Neural cell (in vitro differentiated cells): ENCODE results near the gene PHF10. TPM values are rescaled to one million over a fixed set of nuclear protein-coding genes. Genes with fewer than 3 reads are reported as not detected.

Experiments used
- H2AFZ ChIP-seq: fragments of 200-600, 300-800 bp; sonication (generic), shearing (Covaris generic); 2 replicates; pipeline ENCODE4 v1.6.0; 2014; ENCODE audit warnings: low read depth, mild to moderate bottlenecking, antibody characterized with exemption, low read length, moderate library complexity
- H3F3A ChIP-seq: fragments of 200-600 bp; shearing (Covaris generic); 2 replicates; pipeline ENCODE4 v1.6.1; 2016; ENCODE audit warnings: mild to moderate bottlenecking, moderate library complexity, mixed read lengths, antibody characterized with exemption, low read length; ENCODE audit not compliant: insufficient read depth, poor library complexity, severe bottlenecking
- H3K27ac ChIP-seq: fragments of 200-600, 300-800 bp; sonication (generic), shearing (Covaris generic); 2 replicates; pipeline ENCODE4 v1.5.1; 2014; ENCODE audit warnings: mild to moderate bottlenecking, low read length, moderate library complexity
- H3K27me3 ChIP-seq: fragments of 300-800, 200-600 bp; sonication (generic), shearing (Covaris generic); 2 replicates; pipeline ENCODE4 v1.6.0; 2014; ENCODE audit warnings: mild to moderate bottlenecking, low read depth, low read length, moderate library complexity; ENCODE audit not compliant: insufficient read depth
- H3K36me3 ChIP-seq: fragments of 300-800, 200-600 bp; sonication (generic), shearing (Covaris generic); 2 replicates; pipeline ENCODE4 v1.5.1; 2014; ENCODE audit warnings: mild to moderate bottlenecking, antibody characterized with exemption, low read length, moderate library complexity; ENCODE audit not compliant: insufficient read depth
- H3K4me2 ChIP-seq: fragments of 300-800, 200-600 bp; sonication (generic), shearing (Covaris generic); 2 replicates; pipeline ENCODE4 v1.6.0; 2014; ENCODE audit warnings: mild to moderate bottlenecking, low read length
- H3K4me3 ChIP-seq: fragments of 300-800, 200-600 bp; sonication (generic), shearing (Covaris generic); 2 replicates; pipeline ENCODE4 v1.5.1; 2014; ENCODE audit warnings: mild to moderate bottlenecking, low read length, moderate library complexity
- H3K79me2 ChIP-seq: fragments of 200-600 bp; shearing (Covaris generic); replicated peaks from 2 replicates; pipeline ENCODE4 v1.6.0; 2014; ENCODE audit warnings: mild to moderate bottlenecking, low read length, moderate library complexity; ENCODE audit not compliant: insufficient read depth
- H3K9ac ChIP-seq: fragments of 300-800, 200-600 bp; sonication (generic), shearing (Covaris generic); 2 replicates; pipeline ENCODE4 v1.6.1; 2016; ENCODE audit warnings: mild to moderate bottlenecking, low read length, mixed read lengths
- H3K9me2 ChIP-seq: fragments of 200-600 bp; shearing (Covaris generic); 2 replicates; pipeline ENCODE4 v1.6.1; 2016; ENCODE audit warnings: mild to moderate bottlenecking, low read length, mixed read lengths; ENCODE audit not compliant: insufficient read depth
- H3K9me3 ChIP-seq: fragments of 200-600, 300-800 bp; sonication (generic), shearing (Covaris generic); 2 replicates; pipeline ENCODE4 v1.6.1; 2016; ENCODE audit warnings: mild to moderate bottlenecking, mixed run types, low read length, moderate library complexity, mixed read lengths
- H4K20me1 ChIP-seq: fragments of 200-600 bp; shearing (Covaris generic); 2 replicates; pipeline ENCODE4 v1.6.1; 2016; ENCODE audit warnings: mild to moderate bottlenecking, mixed run types; ENCODE audit not compliant: insufficient read depth
- EP300 ChIP-seq: fragments of 450-650 bp; conservative IDR thresholded peaks from 2 replicates; pipeline ENCODE4 v1.6.1; 2014; ENCODE audit warnings: antibody characterized with exemption, mild to moderate bottlenecking, moderate library complexity; ENCODE audit not compliant: poor library complexity, severe bottlenecking
- EZH2 ChIP-seq: fragments of 200-600, 300-800 bp; shearing (Covaris generic), sonication (generic); IDR thresholded peaks from 2 replicates; pipeline ENCODE4 v1.6.1; 2014; ENCODE audit warnings: antibody characterized with exemption, low read length, borderline replicate concordance, mild to moderate bottlenecking; ENCODE audit not compliant: insufficient read depth, poor library complexity, severe bottlenecking
- MXI1 ChIP-seq: fragments of 450-650 bp; conservative IDR thresholded peaks from 2 replicates; pipeline ENCODE4 v1.6.1; 2014; ENCODE audit warnings: antibody characterized with exemption, mild to moderate bottlenecking; ENCODE audit not compliant: poor library complexity, severe bottlenecking
- POLR2AphosphoS5 ChIP-seq: IDR thresholded peaks from 2 replicates; pipeline ENCODE4 v1.6.1; 2012
- RAD21 ChIP-seq: fragments of 450-650 bp; conservative IDR thresholded peaks from 2 replicates; pipeline ENCODE4 v1.6.1; 2014; ENCODE audit warnings: antibody characterized with exemption, mild to moderate bottlenecking, moderate library complexity
- SMC3 ChIP-seq: fragments of 450-650 bp; conservative IDR thresholded peaks from 2 replicates; pipeline ENCODE4 v1.6.1; 2014; ENCODE audit warnings: antibody characterized with exemption, mild to moderate bottlenecking, moderate library complexity; ENCODE audit not compliant: poor library complexity
- TAF1 ChIP-seq: IDR thresholded peaks from 2 replicates; pipeline ENCODE4 v1.6.1; 2012; ENCODE audit warnings: low read depth
- polyA plus RNA-seq: library from polyadenylated mRNA; depleted of rRNA; stranded (reverse); fragments of >200 nt; gene quantifications from 2 replicates; pipeline ENCODE4 v1.2.3, GENCODE V29; 2014
- TF ChIP-seq, protein P1 (sequence below): IDR thresholded peaks from 2 replicates; pipeline ENCODE4 v1.6.1; 2012; ENCODE audit warnings: borderline replicate concordance
- TF ChIP-seq, protein P2 (sequence below): fragments of 450-650 bp; IDR thresholded peaks from 2 replicates; pipeline ENCODE4 v1.5.1; 2014; ENCODE audit warnings: antibody characterized with exemption, mild to moderate bottlenecking, moderate library complexity; ENCODE audit not compliant: poor library complexity, severe bottlenecking

PHF10 gene
- polyA plus RNA-seq, 1 donor from 2014 or later, result 48.9 TPM

DNA sequence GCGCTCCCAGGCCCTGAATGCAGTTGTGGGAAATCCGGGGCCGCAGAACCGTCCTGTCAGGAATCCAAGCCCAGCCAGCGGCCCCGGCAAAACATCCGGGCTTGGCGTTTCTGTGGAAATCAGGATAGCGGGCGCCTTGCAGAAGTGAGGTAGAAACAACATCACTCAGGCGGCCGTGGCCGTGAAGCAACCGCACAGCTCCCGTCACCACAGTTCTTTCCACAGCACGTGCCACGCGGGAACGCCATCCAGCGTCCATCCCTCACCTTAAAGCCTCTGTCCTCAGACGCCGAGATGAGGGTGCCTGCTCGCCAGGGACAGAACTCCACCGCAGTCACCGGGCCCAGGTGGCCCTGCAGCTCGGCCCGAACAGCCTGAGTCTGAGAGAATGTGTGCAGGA lies 56.6 kb downstream of the PHF10 start:
- TF ChIP-seq TAF1 (no peak), RAD21 (no peak), EP300 (no peak), EZH2 (no peak), SMC3 (no peak), MXI1 (no peak), POLR2AphosphoS5 (no peak)
- TF ChIP-seq, protein P1, sequence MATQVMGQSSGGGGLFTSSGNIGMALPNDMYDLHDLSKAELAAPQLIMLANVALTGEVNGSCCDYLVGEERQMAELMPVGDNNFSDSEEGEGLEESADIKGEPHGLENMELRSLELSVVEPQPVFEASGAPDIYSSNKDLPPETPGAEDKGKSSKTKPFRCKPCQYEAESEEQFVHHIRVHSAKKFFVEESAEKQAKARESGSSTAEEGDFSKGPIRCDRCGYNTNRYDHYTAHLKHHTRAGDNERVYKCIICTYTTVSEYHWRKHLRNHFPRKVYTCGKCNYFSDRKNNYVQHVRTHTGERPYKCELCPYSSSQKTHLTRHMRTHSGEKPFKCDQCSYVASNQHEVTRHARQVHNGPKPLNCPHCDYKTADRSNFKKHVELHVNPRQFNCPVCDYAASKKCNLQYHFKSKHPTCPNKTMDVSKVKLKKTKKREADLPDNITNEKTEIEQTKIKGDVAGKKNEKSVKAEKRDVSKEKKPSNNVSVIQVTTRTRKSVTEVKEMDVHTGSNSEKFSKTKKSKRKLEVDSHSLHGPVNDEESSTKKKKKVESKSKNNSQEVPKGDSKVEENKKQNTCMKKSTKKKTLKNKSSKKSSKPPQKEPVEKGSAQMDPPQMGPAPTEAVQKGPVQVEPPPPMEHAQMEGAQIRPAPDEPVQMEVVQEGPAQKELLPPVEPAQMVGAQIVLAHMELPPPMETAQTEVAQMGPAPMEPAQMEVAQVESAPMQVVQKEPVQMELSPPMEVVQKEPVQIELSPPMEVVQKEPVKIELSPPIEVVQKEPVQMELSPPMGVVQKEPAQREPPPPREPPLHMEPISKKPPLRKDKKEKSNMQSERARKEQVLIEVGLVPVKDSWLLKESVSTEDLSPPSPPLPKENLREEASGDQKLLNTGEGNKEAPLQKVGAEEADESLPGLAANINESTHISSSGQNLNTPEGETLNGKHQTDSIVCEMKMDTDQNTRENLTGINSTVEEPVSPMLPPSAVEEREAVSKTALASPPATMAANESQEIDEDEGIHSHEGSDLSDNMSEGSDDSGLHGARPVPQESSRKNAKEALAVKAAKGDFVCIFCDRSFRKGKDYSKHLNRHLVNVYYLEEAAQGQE, result no peak
- TF ChIP-seq, protein P2, sequence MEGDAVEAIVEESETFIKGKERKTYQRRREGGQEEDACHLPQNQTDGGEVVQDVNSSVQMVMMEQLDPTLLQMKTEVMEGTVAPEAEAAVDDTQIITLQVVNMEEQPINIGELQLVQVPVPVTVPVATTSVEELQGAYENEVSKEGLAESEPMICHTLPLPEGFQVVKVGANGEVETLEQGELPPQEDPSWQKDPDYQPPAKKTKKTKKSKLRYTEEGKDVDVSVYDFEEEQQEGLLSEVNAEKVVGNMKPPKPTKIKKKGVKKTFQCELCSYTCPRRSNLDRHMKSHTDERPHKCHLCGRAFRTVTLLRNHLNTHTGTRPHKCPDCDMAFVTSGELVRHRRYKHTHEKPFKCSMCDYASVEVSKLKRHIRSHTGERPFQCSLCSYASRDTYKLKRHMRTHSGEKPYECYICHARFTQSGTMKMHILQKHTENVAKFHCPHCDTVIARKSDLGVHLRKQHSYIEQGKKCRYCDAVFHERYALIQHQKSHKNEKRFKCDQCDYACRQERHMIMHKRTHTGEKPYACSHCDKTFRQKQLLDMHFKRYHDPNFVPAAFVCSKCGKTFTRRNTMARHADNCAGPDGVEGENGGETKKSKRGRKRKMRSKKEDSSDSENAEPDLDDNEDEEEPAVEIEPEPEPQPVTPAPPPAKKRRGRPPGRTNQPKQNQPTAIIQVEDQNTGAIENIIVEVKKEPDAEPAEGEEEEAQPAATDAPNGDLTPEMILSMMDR, result no peak
- peaks cover 12% of the 10 kb centered on the region for H3K36me3 ChIP-seq
- no peaks in the 10 kb centered on the region for H3F3A ChIP-seq

GRCh38 chr6:169666441-169666840 lies 57.9 kb downstream of the PHF10 start:
- no peak overlapping the region for H2AFZ ChIP-seq
- H3K9ac ChIP-seq, result no peak overlapping the region
- no peak for TF ChIP-seq MXI1
- TF ChIP-seq POLR2AphosphoS5, result no peak
- TF ChIP-seq, protein P2, result no peak
- TF ChIP-seq, protein P1, result no peak
- TF ChIP-seq RAD21, result no peak
- no peak for TF ChIP-seq SMC3
- TF ChIP-seq EZH2, result no peak
- TF ChIP-seq EP300, result no peak
- no peak for TF ChIP-seq TAF1
- peaks cover 5% of the 10 kb centered on the region for H3K36me3 ChIP-seq
- H3K27me3 ChIP-seq, result no peaks in the 10 kb centered on the region
- H3K9me2 ChIP-seq, result no peaks in the 10 kb centered on the region
- no peaks in the 10 kb centered on the region for H3F3A ChIP-seq
- H3K4me3 ChIP-seq, result no peak overlapping the region
- no peak overlapping the region for H3K4me2 ChIP-seq
- no peak overlapping the region for H3K27ac ChIP-seq
- no peaks in the 10 kb centered on the region for H4K20me1 ChIP-seq
- no peaks in the 10 kb centered on the region for H3K79me2 ChIP-seq
- no peaks in the 10 kb centered on the region for H3K9me3 ChIP-seq

More for the DNA sequence above, 56.6 kb downstream of the PHF10 start:
- Histone ChIP-seq H3K27ac (no peak overlapping the region), H4K20me1 (no peaks in the 10 kb centered on the region), H3K4me2 (no peak overlapping the region), H3K9me2 (no peaks in the 10 kb centered on the region), H3K4me3 (no peak overlapping the region), H3K79me2 (no peaks in the 10 kb centered on the region), H3K27me3 (no peaks in the 10 kb centered on the region), H3K9ac (no peak overlapping the region), H3K9me3 (no peaks in the 10 kb centered on the region), H2AFZ (no peak overlapping the region)
